Adrenal gland (tissue), 5 donors: Measurements from ENCODE around the gene PCED1B.

Source experiments
- POLR2A ChIP-seq, 2 donors: fragments of 450-650 bp; IDR thresholded peaks; one replicate each; pipeline ENCODE4 v1.6.1; 2017; ENCODE audit warnings: antibody characterized with exemption in 2 of 2, mild to moderate bottlenecking in 2 of 2, moderate library complexity in 1 of 2
- TF ChIP-seq, protein P1 (sequence below), 6 experiments: fragments of 450-650 bp in 4 of 6; fragments of 200-600 bp in 2 of 6; sonication (generic) in 1 of 6; IDR thresholded peaks; 1 replicate in 5 of 6; 2 replicates in 1 of 6; pipeline versions ENCODE4 v1.5.1 to v1.8.0; 2016 to 2021; ENCODE audit warnings: antibody characterized with exemption in 6 of 6, mild to moderate bottlenecking in 2 of 6, moderate library complexity in 1 of 6
- donor health status: DM: no; HTN: no; CAD: no.

DNA sequence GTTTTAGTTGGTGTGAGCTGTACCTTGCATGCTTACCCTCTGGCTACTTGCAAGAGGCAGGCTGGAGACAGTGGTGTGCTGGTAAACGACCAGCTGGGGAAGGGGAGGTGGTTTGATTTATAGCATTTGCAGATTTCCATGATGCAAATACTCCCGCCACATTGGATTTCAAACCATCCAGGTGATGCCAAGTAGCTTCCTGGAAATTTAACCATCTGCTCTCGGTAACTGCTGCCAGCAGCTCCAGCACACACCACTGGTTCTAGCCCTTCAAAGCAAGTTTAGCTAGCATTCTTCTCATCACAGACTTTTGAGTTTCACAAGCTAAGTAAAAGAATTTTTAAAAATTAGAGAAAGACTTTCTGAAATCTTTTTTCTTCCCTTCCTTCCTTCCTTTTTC, 104.8 kb downstream of the PCED1B start:
- no peak for TF ChIP-seq POLR2A (IDR thresholded peaks at IDR 0.05)
- TF ChIP-seq, protein P1, sequence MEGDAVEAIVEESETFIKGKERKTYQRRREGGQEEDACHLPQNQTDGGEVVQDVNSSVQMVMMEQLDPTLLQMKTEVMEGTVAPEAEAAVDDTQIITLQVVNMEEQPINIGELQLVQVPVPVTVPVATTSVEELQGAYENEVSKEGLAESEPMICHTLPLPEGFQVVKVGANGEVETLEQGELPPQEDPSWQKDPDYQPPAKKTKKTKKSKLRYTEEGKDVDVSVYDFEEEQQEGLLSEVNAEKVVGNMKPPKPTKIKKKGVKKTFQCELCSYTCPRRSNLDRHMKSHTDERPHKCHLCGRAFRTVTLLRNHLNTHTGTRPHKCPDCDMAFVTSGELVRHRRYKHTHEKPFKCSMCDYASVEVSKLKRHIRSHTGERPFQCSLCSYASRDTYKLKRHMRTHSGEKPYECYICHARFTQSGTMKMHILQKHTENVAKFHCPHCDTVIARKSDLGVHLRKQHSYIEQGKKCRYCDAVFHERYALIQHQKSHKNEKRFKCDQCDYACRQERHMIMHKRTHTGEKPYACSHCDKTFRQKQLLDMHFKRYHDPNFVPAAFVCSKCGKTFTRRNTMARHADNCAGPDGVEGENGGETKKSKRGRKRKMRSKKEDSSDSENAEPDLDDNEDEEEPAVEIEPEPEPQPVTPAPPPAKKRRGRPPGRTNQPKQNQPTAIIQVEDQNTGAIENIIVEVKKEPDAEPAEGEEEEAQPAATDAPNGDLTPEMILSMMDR (IDR thresholded peaks at IDR 0.05): no peak
